IMR-90 (cell line): ENCODE results near the gene MLLT1. TPM values are rescaled to one million over a fixed set of nuclear protein-coding genes. Genes with fewer than 3 reads are reported as not detected.

ENCODE experiments used
- ATAC-seq: fragments of 200-7000 bp; cut with Tn5 transposase; 2 replicates; pipeline ENCODE4 v1.9.1; 2020; ENCODE audit warnings: low read depth, mild to moderate bottlenecking, moderate library complexity
- BruUV-seq: library from RNA; stranded (reverse); fragments of 400-500 nt; replicated peaks from 2 replicates; lab custom pipeline; 2021; lab: Mats Ljungman, UMichigan
- CTCF ChIA-PET: fragments of 300-600 bp; formaldehyde crosslinking; extraction: SDS; loops from one replicate; lab custom pipeline; 2021; ENCODE audit warnings: antibody characterized with exemption; lab: Yijun Ruan, JAX
- POLR2A ChIA-PET: fragments of 300-600 bp; sonication (Branson Sonifier 250); formaldehyde crosslinking; loops from one replicate; lab custom pipeline; 2022; ENCODE audit warnings: antibody characterized with exemption; ENCODE audit not compliant: unreplicated experiment; lab: Charles Lee
- DNase-seq: peaks from one replicate; pipeline ENCODE4 v3.0.0; 2013
- H2AFZ ChIP-seq: replicated peaks from 2 replicates; pipeline ENCODE3; 2013; ENCODE audit warnings: low read length, mild to moderate bottlenecking; ENCODE audit not compliant: poor library complexity
- H2AK5ac ChIP-seq: 2 replicates; pipeline ENCODE4 v1.6.1; 2013; ENCODE audit warnings: low read depth, low read length, inconsistent platforms
- H2AK9ac ChIP-seq: replicated peaks from 2 replicates; pipeline ENCODE3; 2013; ENCODE audit warnings: mild to moderate bottlenecking, low read depth, low read length, moderate library complexity; ENCODE audit not compliant: poor library complexity
- H2BK120ac ChIP-seq: 2 replicates; pipeline ENCODE4 v1.6.1; 2013; ENCODE audit warnings: low read depth, low read length, inconsistent platforms
- H2BK15ac ChIP-seq: 3 replicates; pipeline ENCODE4 v1.6.1; 2013; ENCODE audit warnings: low read depth, low read length, inconsistent platforms
- H2BK20ac ChIP-seq: 2 replicates; pipeline ENCODE4 v1.6.1; 2013; ENCODE audit warnings: low read depth, mild to moderate bottlenecking, inconsistent platforms, low read length, moderate library complexity
- H2BK5ac ChIP-seq: 2 replicates; pipeline ENCODE4 v1.6.1; 2013; ENCODE audit warnings: mild to moderate bottlenecking, low read depth, low read length, inconsistent platforms; ENCODE audit not compliant: poor library complexity, severe bottlenecking
- H3K14ac ChIP-seq: replicated peaks from 2 replicates; pipeline ENCODE4 v1.6.1; 2013; ENCODE audit warnings: low read depth, low read length, inconsistent platforms
- H3K18ac ChIP-seq: 2 replicates; pipeline ENCODE4 v1.6.1; 2013; ENCODE audit warnings: low read depth, low read length, control low read depth
- H3K23ac ChIP-seq: 2 replicates; pipeline ENCODE4 v1.6.1; 2013; ENCODE audit warnings: low read depth, low read length, inconsistent platforms
- H3K27ac ChIP-seq: 2 replicates; pipeline ENCODE4 v1.5.1; 2013; ENCODE audit warnings: mild to moderate bottlenecking, control low read depth, low read length; ENCODE audit not compliant: insufficient read depth
- H3K27me3 ChIP-seq: 2 replicates; pipeline ENCODE4 v1.6.1; 2013; ENCODE audit warnings: low read length; ENCODE audit not compliant: control insufficient read depth, insufficient read depth
- H3K36me3 ChIP-seq: 2 replicates; pipeline ENCODE4 v1.6.1; 2013; ENCODE audit warnings: low read length, mixed read lengths; ENCODE audit not compliant: control insufficient read depth, insufficient read depth
- H3K4ac ChIP-seq: 2 replicates; pipeline ENCODE4 v1.6.1; 2013; ENCODE audit warnings: low read depth, low read length, inconsistent platforms
- H3K4me1 ChIP-seq: 2 replicates; pipeline ENCODE4 v1.6.1; 2013; ENCODE audit warnings: low read length, mixed read lengths; ENCODE audit not compliant: control insufficient read depth, insufficient read depth
- H3K4me2 ChIP-seq: 2 replicates; pipeline ENCODE4 v1.6.1; 2013; ENCODE audit warnings: low read depth, mild to moderate bottlenecking, control low read depth, low read length, moderate library complexity
- H3K4me3 ChIP-seq: 2 replicates; pipeline ENCODE4 v1.5.1; 2013; ENCODE audit warnings: low read depth, mild to moderate bottlenecking, control low read depth, low read length, moderate library complexity; ENCODE audit not compliant: insufficient read depth
- H3K56ac ChIP-seq: 2 replicates; pipeline ENCODE4 v1.6.1; 2013; ENCODE audit warnings: low read length, inconsistent platforms; ENCODE audit not compliant: insufficient read depth; ENCODE audit errors: extremely low read depth
- H3K79me1 ChIP-seq, 2 experiments: 2 replicates each; pipeline ENCODE4 v1.6.1; 2013; ENCODE audit warnings: low read length in 2 of 2, inconsistent platforms in 1 of 2, low read depth in 1 of 2
- H3K9ac ChIP-seq: 2 replicates; pipeline ENCODE4 v1.6.1; 2013; ENCODE audit warnings: low read depth, low read length, control low read depth
- H3K9me1 ChIP-seq: 2 replicates; pipeline ENCODE4 v1.6.1; 2013; ENCODE audit warnings: low read length, inconsistent platforms; ENCODE audit not compliant: insufficient read depth
- H3K9me3 ChIP-seq: 2 replicates; pipeline ENCODE4 v1.6.1; 2013; ENCODE audit warnings: low read length; ENCODE audit not compliant: control insufficient read depth, insufficient read depth
- H4K20me1 ChIP-seq: 2 replicates; pipeline ENCODE4 v1.6.1; 2013; ENCODE audit warnings: low read length, inconsistent platforms; ENCODE audit not compliant: insufficient read depth
- H4K5ac ChIP-seq: 2 replicates; pipeline ENCODE4 v1.6.1; 2013; ENCODE audit warnings: mild to moderate bottlenecking, low read depth, low read length, control low read depth
- H4K8ac ChIP-seq, 2 experiments: 2 replicates each; pipeline ENCODE4 v1.6.1; 2013; ENCODE audit warnings: low read depth in 2 of 2, low read length in 2 of 2, control low read depth in 1 of 2, inconsistent platforms in 1 of 2
- H4K91ac ChIP-seq: 2 replicates; pipeline ENCODE4 v1.6.1; 2013; ENCODE audit warnings: low read depth, low read length, inconsistent platforms; ENCODE audit not compliant: insufficient read depth
- RAD21 ChIP-seq: IDR thresholded peaks from 2 replicates; pipeline ENCODE4 v1.6.1; 2012; ENCODE audit warnings: low read length, improper control_type of control experiment
- WGBS, 2 experiments: methylation state at CpG; one replicate each; pipeline versions ENCODE4 v1.1.5 to v1.1.7; 2013; ENCODE audit warnings: missing lambda C conversion rate in 2 of 2; ENCODE audit not compliant: insufficient read length in 1 of 2; ENCODE audit errors: extremely low coverage in 2 of 2; 5-methylcytosine and 5-hydroxymethylcytosine counted together
- dilution Hi-C: fragments of 300-500 bp; cut with HindIII; formaldehyde crosslinking; loops from one replicate; pipeline ENCODE4 v1.14.3; 2018; ENCODE audit warnings: low sequenced_read_pairs; ENCODE audit not compliant: unreplicated experiment
- in situ Hi-C: fragments of 300-500 bp; cut with MboI; formaldehyde crosslinking; loops from 3 replicates; pipeline ENCODE4 v1.14.3; 2019; ENCODE audit warnings: low sequenced_read_pairs, inconsistent platforms, mixed read lengths
- intact Hi-C: fragments of 100-400 bp; cut with micrococcal nuclease; formaldehyde crosslinking; loops from 2 replicates; pipeline ENCODE4 v1.10.0; 2022
- polyA plus RNA-seq, 3 experiments: library from polyadenylated mRNA; depleted of rRNA; stranded (reverse); fragments of >200 nt; gene quantifications; 2 replicates each; pipeline ENCODE4 v1.2.3, GENCODE V29; 2012; ENCODE audit warnings: low replicate concordance in 1 of 3
- total RNA-seq: library from RNA; depleted of rRNA; stranded (reverse); fragments of >200 nt; gene quantifications from 2 replicates; pipeline ENCODE4 v1.2.3, GENCODE V29; 2012

The MLLT1 gene
- total and polyA plus RNA-seq, 2 of the 4 experiments (the other 2 are of a cell fraction), result 1.3 to 30.6 TPM

GRCh38 chr19:6270822-6271221 is 9.0 kb downstream of the MLLT1 start:
- ChIA-PET CTCF (interaction anchor here (1.2 kb wide), 1 partner anchor 146 kb away, joined by 3 read pairs; no protein-coding TSS in a partner anchor), POLR2A (no interaction called here)
- peak overlapping the region; percentile 61 for H2AK5ac ChIP-seq
- H2BK120ac ChIP-seq, result peak overlapping the region; percentile 71
- no peak overlapping the region for H3K4me3 ChIP-seq
- peak overlapping the region; percentile 39; the same call in 1 of the 2 replicates for H2BK20ac ChIP-seq
- H4K5ac ChIP-seq, result no peak overlapping the region
- no peak for ATAC-seq
- H3K27me3 ChIP-seq, result no peaks in the 10 kb centered on the region
- 100% methylated on average over 4 of the region's 17 CpGs; no CpG with 5 or more reads in 1 of the 2 experiments for WGBS, 2 experiments
- H4K91ac ChIP-seq, result peak overlapping the region; percentile 96
- no peak overlapping the region for H2AFZ ChIP-seq
- peak overlapping the region in 1 of 2 experiments; percentile 84; a peak in 2 of 4 replicates for H4K8ac ChIP-seq
- peak overlapping the region; percentile 81 for H3K27ac ChIP-seq
- no peak for TF ChIP-seq RAD21
- in situ Hi-C loops (loop anchor here (10.0 kb wide), 1 partner anchor 46 kb away; no protein-coding TSS in a partner anchor), intact Hi-C loops (loop anchor here (5.0 kb wide), 1 partner anchor 39 kb away; no protein-coding TSS in a partner anchor), dilution Hi-C loops (no loop called here)
- H3K23ac ChIP-seq, result peak overlapping the region; percentile 85
- peak overlapping the region; percentile 24; the same call in 1 of the 3 replicates for H2BK15ac ChIP-seq
- BruUV-seq, result no TSS peak
- peak overlapping the region; percentile 81 for H3K4me2 ChIP-seq
- peak overlapping the region; percentile 91 for H3K14ac ChIP-seq
- H2BK5ac ChIP-seq, result peak overlapping the region; percentile 24
- peak overlapping the region; percentile 43; the same call in 1 of the 2 replicates for H3K18ac ChIP-seq
- H3K56ac ChIP-seq, result no peak overlapping the region
- H4K20me1 ChIP-seq, result peaks cover 69% of the 10 kb centered on the region
- H3K4me1 ChIP-seq, result peaks cover 42% of the 10 kb centered on the region
- H3K36me3 ChIP-seq, result peaks cover 33% of the 10 kb centered on the region
- H3K9me3 ChIP-seq, result no peaks in the 10 kb centered on the region
- peaks cover 44 to 92% of the 10 kb centered on the region in 2 experiments for H3K79me1 ChIP-seq
- H2AK9ac ChIP-seq, result peak overlapping the region; percentile 86
- DNase-seq, result no peak
- peak overlapping the region; percentile 96 for H3K4ac ChIP-seq
- H3K9ac ChIP-seq, result peak overlapping the region; percentile 9; the same call in 1 of the 2 replicates
- H3K9me1 ChIP-seq, result peaks cover 46% of the 10 kb centered on the region
